Body of pancreas (tissue), 4 donors: Measurements from ENCODE around the gene MRPS25. TPM values are rescaled to one million over a fixed set of nuclear protein-coding genes. Genes with fewer than 3 reads are reported as not detected.

Experiments
- ATAC-seq: fragments of 150-250 bp; one replicate; pipeline ENCODE4 v1.9.1; 2016
- DNase-seq, 4 donors: peaks; one replicate each; pipeline ENCODE4 v3.0.0-alpha.2; 2019
- H3K27ac ChIP-seq, 4 donors: fragments of 200-600 bp; sonication (generic); 1 replicate in 3 of 4; 2 replicates in 1 of 4; pipeline versions ENCODE4 v1.5.1 to v1.6.1; 2016 to 2019; ENCODE audit warnings: mild to moderate bottlenecking in 1 of 4, mixed read lengths in 1 of 4, moderate library complexity in 1 of 4
- H3K27me3 ChIP-seq, 2 donors: fragments of 200-600 bp; sonication (generic); one replicate each; pipeline ENCODE4 v1.6.0; 2016; ENCODE audit warnings: mild to moderate bottlenecking in 1 of 2
- H3K36me3 ChIP-seq, 2 donors: fragments of 200-600 bp; sonication (generic); replicated peaks in 1 of 2; 2 replicates each; pipeline ENCODE4 v1.5.1; 2016; ENCODE audit warnings: low read depth in 2 of 2; ENCODE audit not compliant: insufficient read depth in 1 of 2
- H3K4me1 ChIP-seq: fragments of 200-600 bp; sonication (generic); one replicate; pipeline ENCODE4 v1.6.0; 2016
- H3K4me3 ChIP-seq, 2 donors: fragments of 200-600 bp; sonication (generic); 1 replicate in 1 of 2; 2 replicates in 1 of 2; pipeline ENCODE4 v1.5.1; 2016 to 2019
- H3K9me3 ChIP-seq, 3 donors: fragments of 200-600 bp; sonication (generic); 1 replicate in 2 of 3; 2 replicates in 1 of 3; pipeline ENCODE4 v1.5.1; 2016
- CTCF ChIP-seq, 7 experiments: fragments of 450-650 bp in 4 of 7; fragments of 200-600 bp in 3 of 7; sonication (generic) in 3 of 7; IDR thresholded peaks; one replicate each; pipeline ENCODE4 v1.5.1; 2016 to 2019; ENCODE audit warnings: antibody characterized with exemption in 7 of 7
- POLR2A ChIP-seq, 3 donors: fragments of 450-650 bp; IDR thresholded peaks; one replicate each; pipeline ENCODE4 v1.6.1; 2016; ENCODE audit warnings: antibody characterized with exemption in 3 of 3, mild to moderate bottlenecking in 2 of 3
- WGBS, 2 donors: methylation state at CpG; one replicate each; pipeline ENCODE4 v1.1.5; 2017; 5-methylcytosine and 5-hydroxymethylcytosine counted together
- intact Hi-C: fragments of 100-400 bp; cut with DNase I; formaldehyde crosslinking; loops from one replicate; pipeline ENCODE4 v1.15.1; 2023
- total RNA-seq, 2 donors: library from RNA; depleted of rRNA; stranded (reverse); fragments of >200 nt; gene quantifications; one replicate each; pipeline ENCODE4 v1.1.0, GENCODE V29; 2016

Gene MRPS25
- total RNA-seq, 2 donors from 2014 or later, result 17.1 to 24.7 TPM

GRCh38 chr3:15017191-15017590 is 47.9 kb downstream of the MRPS25 start:
- TF ChIP-seq CTCF (IDR thresholded peaks at IDR 0.05), result no peak
- TF ChIP-seq POLR2A (IDR thresholded peaks at IDR 0.05), result no peak
- ATAC-seq, result no peak
- 92% methylated on average over 2 of the region's 2 CpGs for WGBS, 2 donors
- Histone ChIP-seq H3K9me3 (no peaks in the 10 kb centered on the region), H3K27me3 (no peaks in the 10 kb centered on the region), H3K36me3 (peaks cover 0 to 36% of the 10 kb centered on the region in 2 donors), H3K4me3 (no peak overlapping the region), H3K4me1 (no peaks in the 10 kb centered on the region), H3K27ac (no peak overlapping the region)
- intact Hi-C loops, result no loop called here
- no peak for DNase-seq

GRCh38 chr3:15015456-15015855 is 49.7 kb downstream of the MRPS25 start:
- H3K4me3 ChIP-seq, result no peak overlapping the region
- TF ChIP-seq POLR2A (IDR thresholded peaks at IDR 0.05) (no peak), CTCF (IDR thresholded peaks at IDR 0.05) (no peak)
- intact Hi-C loops, result no loop called here
- no peak overlapping the region for H3K27ac ChIP-seq
- H3K9me3 ChIP-seq, result no peaks in the 10 kb centered on the region
- WGBS, 2 donors, result 90% methylated on average over 4 of the region's 4 CpGs
- ATAC-seq, result no peak
- no peaks in the 10 kb centered on the region for H3K27me3 ChIP-seq
- H3K36me3 ChIP-seq, result peaks cover 0 to 25% of the 10 kb centered on the region in 2 donors
- H3K4me1 ChIP-seq, result no peaks in the 10 kb centered on the region
- no peak for DNase-seq

DNA sequence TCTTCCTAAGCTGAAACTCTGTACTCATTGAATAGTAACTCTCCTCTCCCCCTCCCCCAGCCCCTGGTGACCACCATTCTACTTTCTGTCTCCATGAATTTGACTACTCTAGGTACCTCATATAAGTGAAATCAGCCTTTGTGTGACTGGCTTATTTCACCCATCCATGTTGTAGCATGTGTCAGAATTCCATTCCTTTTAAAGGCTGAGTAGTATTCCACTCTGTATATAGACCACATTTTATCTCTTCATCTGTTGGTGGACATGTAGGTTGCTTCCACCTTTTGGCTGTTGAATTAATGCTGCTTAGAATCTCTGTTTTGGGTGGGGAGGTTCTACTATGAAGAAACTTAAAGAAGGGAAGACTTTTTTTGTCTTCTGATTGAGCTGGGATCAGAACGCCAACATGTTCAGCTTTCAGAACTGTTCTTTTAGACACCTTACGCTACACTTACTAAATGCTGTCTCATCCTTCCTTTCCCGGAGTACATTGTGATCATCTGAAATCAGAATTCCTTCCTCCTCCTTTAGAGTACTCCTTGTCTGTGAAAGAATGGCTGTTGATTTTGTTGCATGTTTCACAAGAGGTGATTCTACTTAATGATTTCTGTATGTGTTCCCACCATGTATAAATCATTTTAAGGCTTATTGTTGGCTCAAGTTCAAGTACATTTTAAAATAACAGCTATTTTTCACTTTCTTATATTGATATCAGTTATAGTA is 50.3 kb downstream of the MRPS25 start:
- Histone ChIP-seq H3K4me3 (no peak overlapping the region), H3K4me1 (no peaks in the 10 kb centered on the region), H3K27ac (no peak overlapping the region), H3K27me3 (no peaks in the 10 kb centered on the region), H3K9me3 (no peaks in the 10 kb centered on the region), H3K36me3 (peaks cover 0 to 21% of the 10 kb centered on the region in 2 donors)
- WGBS, 2 donors, result 97 to 98% methylated on average over 3 of the region's 3 CpGs
- intact Hi-C loops, result no loop called here
- ATAC-seq (no peak), DNase-seq (no peak)
- TF ChIP-seq POLR2A (IDR thresholded peaks at IDR 0.05), result no peak
- TF ChIP-seq CTCF (IDR thresholded peaks at IDR 0.05), result no peak

DNA sequence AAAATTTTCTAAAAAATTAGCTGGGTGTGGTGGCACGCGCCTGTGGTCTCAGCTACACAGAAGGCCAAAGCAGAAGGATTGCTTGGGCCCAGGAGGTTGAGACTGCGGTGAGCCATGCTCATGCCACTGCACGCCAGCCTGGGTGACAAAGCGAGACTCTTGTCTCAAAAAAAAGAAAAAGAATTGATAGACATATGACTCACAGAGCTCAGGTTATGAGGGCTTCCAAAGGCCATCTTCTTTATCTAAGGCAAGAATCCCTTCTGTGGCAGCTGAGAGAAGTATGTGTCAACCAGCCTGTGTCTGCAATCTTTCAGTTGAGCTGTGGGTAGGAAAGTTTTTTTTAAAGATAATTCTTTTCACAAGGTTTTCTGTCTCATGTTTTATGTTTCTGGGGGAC is 53.9 kb downstream of the MRPS25 start:
- 95 to 99% methylated on average over 5 of the region's 5 CpGs for WGBS, 2 donors
- ATAC-seq (no peak), DNase-seq (no peak)
- TF ChIP-seq CTCF (IDR thresholded peaks at IDR 0.05) (no peak), POLR2A (IDR thresholded peaks at IDR 0.05) (no peak)
- intact Hi-C loops, result no loop called here
- Histone ChIP-seq H3K9me3 (no peaks in the 10 kb centered on the region), H3K36me3 (peaks cover 0 to 16% of the 10 kb centered on the region in 2 donors), H3K4me1 (no peaks in the 10 kb centered on the region), H3K4me3 (no peak overlapping the region), H3K27me3 (no peaks in the 10 kb centered on the region), H3K27ac (no peak overlapping the region)

GRCh38 chr3:15010664-15011063 is 54.5 kb downstream of the MRPS25 start:
- no peaks in the 10 kb centered on the region for H3K27me3 ChIP-seq
- ATAC-seq (no peak), DNase-seq (no peak)
- TF ChIP-seq POLR2A (IDR thresholded peaks at IDR 0.05) (no peak), CTCF (IDR thresholded peaks at IDR 0.05) (no peak)
- 91 to 100% methylated on average over 1 of the region's 1 CpG for WGBS, 2 donors
- H3K4me1 ChIP-seq, result no peaks in the 10 kb centered on the region
- peaks cover 0 to 13% of the 10 kb centered on the region in 2 donors for H3K36me3 ChIP-seq
- H3K4me3 ChIP-seq, result no peak overlapping the region
- intact Hi-C loops, result no loop called here
- H3K27ac ChIP-seq, result no peak overlapping the region
- H3K9me3 ChIP-seq, result no peaks in the 10 kb centered on the region
